AG09309 (cell line): ENCODE measurements around the gene KRI1.

Experiments used
- DNase-seq: peaks from one replicate; pipeline ENCODE4 v3.0.0-alpha.2; 2010; ENCODE audit warnings: low read depth
- H3K4me3 ChIP-seq: 2 replicates; pipeline ENCODE4 v1.5.1; 2011; ENCODE audit warnings: mild to moderate bottlenecking, low read depth, low read length, moderate library complexity; ENCODE audit not compliant: control insufficient read depth
- TF ChIP-seq, protein P1 (sequence below): IDR thresholded peaks from 2 replicates; pipeline ENCODE4 v1.5.1; 2011; ENCODE audit warnings: mild to moderate bottlenecking, low read depth, low read length, inconsistent platforms; ENCODE audit not compliant: insufficient read depth, control insufficient read depth; ENCODE audit errors: missing control alignments

The KRI1 gene

DNA sequence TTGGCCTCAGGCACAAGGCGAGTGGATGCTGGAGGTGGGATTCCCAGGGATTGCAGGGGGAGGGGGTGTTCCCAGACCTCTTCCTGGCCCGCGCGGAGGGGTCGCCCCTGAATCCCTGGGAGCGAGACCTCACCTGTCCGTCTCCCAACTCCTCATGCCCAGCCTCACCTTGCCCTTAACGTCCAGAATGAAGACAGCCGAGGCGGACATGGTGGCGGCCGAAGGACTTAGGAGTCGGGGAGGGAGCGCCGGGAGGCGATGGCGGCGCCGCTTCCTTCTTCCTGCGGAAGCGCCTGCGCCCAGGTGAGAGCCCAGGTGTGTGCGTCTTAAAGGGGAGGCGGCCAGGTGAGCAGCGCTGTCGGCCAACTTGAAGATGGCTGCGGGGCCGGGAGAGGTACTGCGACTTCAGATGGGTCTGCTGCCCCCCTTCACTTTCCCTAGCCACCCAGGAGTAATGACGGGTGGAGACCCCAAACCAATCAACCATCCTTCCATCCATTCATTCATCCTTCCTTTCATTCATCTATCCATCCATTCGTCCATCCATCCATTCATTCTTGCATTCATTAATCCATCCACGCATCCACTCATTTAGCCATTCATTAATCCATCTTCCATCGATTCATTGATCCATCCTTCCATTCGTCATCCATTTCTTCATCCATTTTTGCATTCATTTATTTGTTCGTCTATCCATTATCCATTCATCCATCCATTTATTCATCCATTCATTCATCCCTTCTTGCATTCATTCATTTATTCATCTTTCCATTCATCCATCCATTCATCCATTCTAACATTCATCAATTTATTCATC lies 21.4 kb upstream of the KRI1 start, which contains the start of gene AP1M2:
AP1M2 (minus strand) TSS at position 291 of the 817 bp plus-strand sequence; CDS start at position 210, 81 bp downstream.
- TF ChIP-seq, protein P1, sequence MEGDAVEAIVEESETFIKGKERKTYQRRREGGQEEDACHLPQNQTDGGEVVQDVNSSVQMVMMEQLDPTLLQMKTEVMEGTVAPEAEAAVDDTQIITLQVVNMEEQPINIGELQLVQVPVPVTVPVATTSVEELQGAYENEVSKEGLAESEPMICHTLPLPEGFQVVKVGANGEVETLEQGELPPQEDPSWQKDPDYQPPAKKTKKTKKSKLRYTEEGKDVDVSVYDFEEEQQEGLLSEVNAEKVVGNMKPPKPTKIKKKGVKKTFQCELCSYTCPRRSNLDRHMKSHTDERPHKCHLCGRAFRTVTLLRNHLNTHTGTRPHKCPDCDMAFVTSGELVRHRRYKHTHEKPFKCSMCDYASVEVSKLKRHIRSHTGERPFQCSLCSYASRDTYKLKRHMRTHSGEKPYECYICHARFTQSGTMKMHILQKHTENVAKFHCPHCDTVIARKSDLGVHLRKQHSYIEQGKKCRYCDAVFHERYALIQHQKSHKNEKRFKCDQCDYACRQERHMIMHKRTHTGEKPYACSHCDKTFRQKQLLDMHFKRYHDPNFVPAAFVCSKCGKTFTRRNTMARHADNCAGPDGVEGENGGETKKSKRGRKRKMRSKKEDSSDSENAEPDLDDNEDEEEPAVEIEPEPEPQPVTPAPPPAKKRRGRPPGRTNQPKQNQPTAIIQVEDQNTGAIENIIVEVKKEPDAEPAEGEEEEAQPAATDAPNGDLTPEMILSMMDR = no peak
- no peak for DNase-seq
- H3K4me3 ChIP-seq = no peak within 1 kb of the TSS

DNA sequence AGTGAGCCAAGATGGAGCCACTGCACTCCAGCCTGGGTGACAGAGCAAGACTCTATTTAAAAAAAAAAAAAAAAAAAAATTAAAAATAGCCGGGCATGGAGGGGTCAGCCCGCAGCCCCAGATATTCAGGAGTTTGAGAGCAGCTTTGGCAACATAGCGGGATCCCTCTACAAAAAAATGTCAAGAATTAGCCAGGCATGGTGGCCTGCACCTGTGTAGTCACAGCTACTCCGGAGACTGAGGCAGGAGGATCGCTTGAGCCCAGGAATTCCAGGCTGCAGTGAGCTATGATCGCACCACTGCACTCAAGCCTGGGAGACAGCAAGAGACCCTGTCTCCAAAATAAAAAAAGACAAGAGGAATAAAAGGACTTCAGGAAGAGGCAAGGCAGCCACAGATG lies 20.6 kb upstream of the KRI1 start:
- H3K4me3 ChIP-seq = no peak overlapping the region
- TF ChIP-seq, protein P1 = no peak
- DNase-seq = no peak

DNA sequence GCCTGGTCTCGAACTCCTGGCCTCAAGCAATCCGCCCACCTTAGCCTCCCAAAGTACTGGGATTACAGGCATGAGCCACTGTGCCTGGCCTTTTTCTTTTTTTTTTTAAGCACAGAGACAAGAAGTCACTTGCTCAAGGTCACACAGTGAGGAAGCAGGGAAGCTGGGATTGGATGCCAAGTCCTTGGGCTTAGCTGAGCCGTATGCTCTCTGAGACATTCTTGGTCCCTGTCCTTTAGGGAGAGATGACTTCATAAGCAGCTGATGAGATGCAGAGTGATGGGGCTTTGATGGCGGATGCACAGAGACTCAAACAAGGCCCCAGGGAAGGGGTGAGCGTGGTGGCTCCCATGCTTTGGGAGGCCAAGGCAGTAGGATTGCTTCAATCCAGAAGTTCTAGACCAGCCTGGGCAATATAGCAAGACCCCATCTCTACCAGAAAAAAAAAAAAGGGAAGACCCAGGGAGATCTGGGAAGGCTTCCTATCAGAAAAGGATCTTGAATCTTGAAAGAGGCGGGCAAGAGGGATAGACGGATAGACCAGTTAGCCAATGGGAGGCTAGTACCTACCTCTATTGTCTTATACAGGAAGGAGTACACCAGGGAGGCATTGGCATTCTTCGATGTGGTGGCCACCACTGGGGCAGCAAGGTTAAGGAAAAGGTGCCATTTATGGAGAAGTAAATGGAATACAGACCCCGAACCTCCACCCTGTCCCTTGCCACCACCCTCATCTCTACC lies 17.4 kb upstream of the KRI1 start:
- DNase-seq = no peak

DNA sequence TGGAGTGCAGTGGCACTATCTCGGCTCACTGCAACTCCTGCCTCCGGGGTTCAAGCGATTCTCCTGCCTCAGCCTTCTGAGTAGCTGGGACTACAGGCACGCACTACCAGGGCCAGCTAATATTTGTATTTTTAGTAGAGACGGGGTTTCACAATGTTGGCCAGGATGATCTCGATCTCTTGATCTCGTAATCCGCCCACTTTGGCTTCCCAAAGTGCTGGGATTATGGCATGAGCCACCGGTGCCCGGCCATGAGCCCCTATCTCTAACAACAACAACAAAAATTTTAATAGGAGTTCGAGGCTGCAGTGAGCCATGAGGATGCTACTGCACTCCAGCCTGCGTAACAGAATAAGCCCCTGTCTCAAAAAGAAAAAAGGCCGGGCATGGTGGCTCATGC lies 16.3 kb upstream of the KRI1 start:
- TF ChIP-seq, protein P1 = no peak
- no peak for DNase-seq
- H3K4me3 ChIP-seq = no peak overlapping the region

More for the DNA sequence above, 17.4 kb upstream of the KRI1 start:
- TF ChIP-seq, protein P1 = no peak
- no peak overlapping the region for H3K4me3 ChIP-seq

DNA sequence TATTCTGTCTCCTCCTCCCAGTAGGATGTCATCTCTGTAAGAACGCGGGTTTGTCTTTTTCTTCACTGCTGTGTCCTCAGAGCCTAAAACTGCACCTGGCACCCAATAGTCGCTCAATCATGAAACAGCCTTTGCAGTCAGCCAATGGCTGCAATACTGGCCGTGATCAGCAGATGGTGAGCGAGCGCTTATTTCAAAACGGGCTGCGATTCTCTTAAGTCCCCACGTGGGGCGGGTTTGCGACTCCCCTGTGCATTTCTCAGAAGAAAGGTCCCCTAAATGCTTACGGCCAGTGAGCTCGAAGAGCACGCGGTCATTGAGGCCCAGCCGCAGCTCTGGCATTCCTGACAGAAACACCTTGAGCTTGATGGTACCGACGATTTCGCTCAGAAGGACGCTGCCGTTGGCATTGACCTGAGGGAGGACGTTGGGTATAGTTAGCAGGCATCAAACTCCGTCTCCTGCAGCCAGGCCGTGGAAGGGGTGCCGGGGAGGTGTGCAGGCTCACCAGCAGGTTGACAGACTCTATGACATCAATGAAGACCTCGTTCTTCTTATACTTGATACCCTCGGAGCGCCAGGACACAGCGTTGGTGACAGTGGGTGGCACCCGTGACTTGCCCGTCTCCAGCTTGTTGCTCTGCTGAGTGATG lies 15.3 kb upstream of the KRI1 start:
- peak; percentile 71 for DNase-seq
- TF ChIP-seq, protein P1 = peak; percentile 99
- no peak overlapping the region for H3K4me3 ChIP-seq

DNA sequence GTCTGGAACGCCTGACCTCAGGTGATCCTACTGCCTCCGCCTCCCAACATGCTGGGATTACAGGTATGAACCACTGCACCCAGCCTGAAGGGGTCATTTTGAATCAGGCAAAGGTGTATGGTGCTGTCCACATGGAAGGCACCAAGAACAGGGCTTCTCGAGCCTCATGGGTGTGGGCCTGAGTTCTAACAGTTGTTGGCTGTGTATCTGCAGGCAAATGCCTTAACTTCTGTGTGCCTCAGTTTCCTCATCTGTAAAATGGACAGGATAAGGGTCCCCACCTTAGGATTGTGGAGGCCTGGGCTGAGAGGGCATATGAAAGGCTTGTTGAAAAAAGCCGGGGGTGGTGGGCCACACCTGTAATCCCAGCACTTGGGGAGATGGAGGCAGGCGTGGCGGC lies 12.1 kb upstream of the KRI1 start:
- H3K4me3 ChIP-seq = no peak overlapping the region
- DNase-seq = no peak
- TF ChIP-seq, protein P1 = no peak
